KMS-11 (cell line): ENCODE data around the gene SUMF2.
"Not testable (repeated sequence)": the region's sequence is repeated elsewhere in the genome, so short reads cannot be mapped to it uniquely, and the experiment has no call there.

ENCODE experiments used
- H2AFZ ChIP-seq: fragments of 200-600 bp; sonication (generic); 2 replicates; pipeline ENCODE4 v1.6.1; 2016; ENCODE audit warnings: antibody characterized with exemption, mixed run types, low read depth
- H3K27ac ChIP-seq: fragments of 200-600 bp; sonication (generic); 2 replicates; pipeline ENCODE4 v1.6.1; 2016; ENCODE audit warnings: mild to moderate bottlenecking, mixed run types
- H3K27me3 ChIP-seq: fragments of 200-600 bp; sonication (generic); 2 replicates; pipeline ENCODE4 v1.6.1; 2017; ENCODE audit warnings: mild to moderate bottlenecking, low read depth, mixed run types, moderate library complexity; ENCODE audit not compliant: insufficient read depth
- H3K36me3 ChIP-seq: fragments of 200-600 bp; sonication (generic); 2 replicates; pipeline ENCODE4 v1.6.1; 2017; ENCODE audit warnings: mild to moderate bottlenecking, mixed run types; ENCODE audit not compliant: insufficient read depth
- H3K4me1 ChIP-seq: fragments of 200-600 bp; sonication (generic); 2 replicates; pipeline ENCODE4 v1.6.1; 2016; ENCODE audit warnings: mild to moderate bottlenecking, low read depth, mixed run types; ENCODE audit not compliant: poor library complexity, severe bottlenecking
- H3K4me2 ChIP-seq: fragments of 200-600 bp; sonication (generic); 2 replicates; pipeline ENCODE4 v1.7.0; 2016; ENCODE audit warnings: mild to moderate bottlenecking, mixed run types
- H3K4me3 ChIP-seq: fragments of 200-600 bp; sonication (generic); IDR thresholded peaks from 2 replicates; pipeline ENCODE4 v1.6.1; 2017; ENCODE audit warnings: low read depth, low read length, mixed read lengths; ENCODE audit not compliant: insufficient read depth
- H3K79me2 ChIP-seq: fragments of 200-600 bp; sonication (generic); 2 replicates; pipeline ENCODE4 v1.6.1; 2016; ENCODE audit warnings: low read depth, mixed run types; ENCODE audit not compliant: insufficient read depth
- H3K9ac ChIP-seq: fragments of 200-600 bp; sonication (generic); 2 replicates; pipeline ENCODE4 v1.6.1; 2016; ENCODE audit warnings: mild to moderate bottlenecking, mixed run types
- H4K20me1 ChIP-seq: fragments of 200-600 bp; sonication (generic); 2 replicates; pipeline ENCODE4 v1.6.1; 2016; ENCODE audit warnings: mild to moderate bottlenecking, mixed run types; ENCODE audit not compliant: insufficient read depth
- TF ChIP-seq, protein P1 (sequence below): fragments of 200-600 bp; sonication (generic); conservative IDR thresholded peaks from 2 replicates; pipeline ENCODE4 v1.6.1; 2017; ENCODE audit warnings: low read depth, mild to moderate bottlenecking, antibody characterized with exemption, low read length, moderate library complexity, mixed read lengths

Gene SUMF2

GRCh38 chr7:56083150-56083785, 19.2 kb downstream of the SUMF2 start:
- no peak overlapping the region for H3K27ac ChIP-seq
- no peaks in the 10 kb centered on the region for H3K36me3 ChIP-seq

GRCh38 chr7:56086761-56087160, 22.7 kb downstream of the SUMF2 start:
- no peak overlapping the region for H3K9ac ChIP-seq
- H3K27me3 ChIP-seq: no peaks in the 10 kb centered on the region
- TF ChIP-seq, protein P1, sequence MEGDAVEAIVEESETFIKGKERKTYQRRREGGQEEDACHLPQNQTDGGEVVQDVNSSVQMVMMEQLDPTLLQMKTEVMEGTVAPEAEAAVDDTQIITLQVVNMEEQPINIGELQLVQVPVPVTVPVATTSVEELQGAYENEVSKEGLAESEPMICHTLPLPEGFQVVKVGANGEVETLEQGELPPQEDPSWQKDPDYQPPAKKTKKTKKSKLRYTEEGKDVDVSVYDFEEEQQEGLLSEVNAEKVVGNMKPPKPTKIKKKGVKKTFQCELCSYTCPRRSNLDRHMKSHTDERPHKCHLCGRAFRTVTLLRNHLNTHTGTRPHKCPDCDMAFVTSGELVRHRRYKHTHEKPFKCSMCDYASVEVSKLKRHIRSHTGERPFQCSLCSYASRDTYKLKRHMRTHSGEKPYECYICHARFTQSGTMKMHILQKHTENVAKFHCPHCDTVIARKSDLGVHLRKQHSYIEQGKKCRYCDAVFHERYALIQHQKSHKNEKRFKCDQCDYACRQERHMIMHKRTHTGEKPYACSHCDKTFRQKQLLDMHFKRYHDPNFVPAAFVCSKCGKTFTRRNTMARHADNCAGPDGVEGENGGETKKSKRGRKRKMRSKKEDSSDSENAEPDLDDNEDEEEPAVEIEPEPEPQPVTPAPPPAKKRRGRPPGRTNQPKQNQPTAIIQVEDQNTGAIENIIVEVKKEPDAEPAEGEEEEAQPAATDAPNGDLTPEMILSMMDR: no peak
- no peak overlapping the region for H2AFZ ChIP-seq
- H3K79me2 ChIP-seq: no peaks in the 10 kb centered on the region
- no peaks in the 10 kb centered on the region for H3K4me1 ChIP-seq
- H3K4me3 ChIP-seq: no peak overlapping the region
- H3K4me2 ChIP-seq: no peak overlapping the region
- H3K36me3 ChIP-seq: no peaks in the 10 kb centered on the region
- H4K20me1 ChIP-seq: no peaks in the 10 kb centered on the region
- no peak overlapping the region for H3K27ac ChIP-seq

More at GRCh38 chr7:56083150-56083785, 19.2 kb downstream of the SUMF2 start:
- TF ChIP-seq, protein P1: no peak
- no peaks in the 10 kb centered on the region for H4K20me1 ChIP-seq
- H3K4me2 ChIP-seq: no peak overlapping the region
- H3K79me2 ChIP-seq: no peaks in the 10 kb centered on the region
- H2AFZ ChIP-seq: no peak overlapping the region
- H3K4me1 ChIP-seq: peaks cover 5% of the 10 kb centered on the region
- H3K9ac ChIP-seq: no peak overlapping the region
- H3K4me3 ChIP-seq: no peak overlapping the region
- no peaks in the 10 kb centered on the region for H3K27me3 ChIP-seq

GRCh38 chr7:56087445-56087844, 23.4 kb downstream of the SUMF2 start:
- Histone ChIP-seq H4K20me1 (no peaks in the 10 kb centered on the region), H3K4me3 (no peak overlapping the region), H3K27ac (no peak overlapping the region), H3K9ac (no peak overlapping the region), H3K36me3 (no peaks in the 10 kb centered on the region), H3K4me1 (no peaks in the 10 kb centered on the region), H3K27me3 (no peaks in the 10 kb centered on the region), H3K79me2 (no peaks in the 10 kb centered on the region), H3K4me2 (no peak overlapping the region), H2AFZ (no peak overlapping the region)
- TF ChIP-seq, protein P1: no peak

DNA sequence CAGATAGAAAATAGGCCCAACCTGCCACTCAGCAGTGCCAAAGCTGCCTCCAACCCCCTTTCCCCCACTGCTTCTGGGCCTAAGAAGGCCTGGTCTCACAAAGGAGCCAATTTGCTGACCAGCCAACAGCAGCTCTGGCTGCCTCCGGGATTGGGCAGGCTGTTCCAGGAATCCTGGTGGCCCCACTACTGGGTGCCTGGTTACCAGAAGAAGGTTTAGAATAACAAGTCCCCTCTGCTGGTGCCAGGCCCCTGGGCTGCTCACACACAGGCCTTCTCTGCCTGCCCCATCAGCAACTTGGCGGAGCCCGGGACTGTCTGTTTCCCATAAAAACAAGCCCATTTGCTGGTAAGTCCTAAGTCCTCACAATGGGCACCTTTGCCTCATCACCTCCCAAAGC, 27.5 kb downstream of the SUMF2 start:
- H3K79me2 ChIP-seq: no peaks in the 10 kb centered on the region
- no peak overlapping the region for H3K9ac ChIP-seq
- H3K4me3 ChIP-seq: no peak overlapping the region
- no peak overlapping the region for H2AFZ ChIP-seq
- H3K27me3 ChIP-seq: no peaks in the 10 kb centered on the region
- no peaks in the 10 kb centered on the region for H3K36me3 ChIP-seq
- no peak overlapping the region for H3K4me2 ChIP-seq
- no peaks in the 10 kb centered on the region for H4K20me1 ChIP-seq
- H3K4me1 ChIP-seq: peaks cover 7% of the 10 kb centered on the region
- TF ChIP-seq, protein P1: no peak
- H3K27ac ChIP-seq: no peak overlapping the region

- not testable (repeated sequence) for H3K27me3 ChIP-seq, H3K9ac ChIP-seq, H4K20me1 ChIP-seq, H3K79me2 ChIP-seq, H3K4me2 ChIP-seq, H3K27ac ChIP-seq, H3K36me3 ChIP-seq, H2AFZ ChIP-seq, H3K4me3 ChIP-seq
- peaks cover 15% of the 10 kb centered on the region for H3K4me1 ChIP-seq
Measured at GRCh38 chr7:56092388-56092787, 28.3 kb downstream of the SUMF2 start.
